ENCODE measurements around the gene PLTP. TPM values are rescaled to one million over a fixed set of nuclear protein-coding genes. Genes with fewer than 3 reads are reported as not detected.
A peak's percentile ranks its signal among the peaks of the same experiment; 100 is the strongest.

The PLTP gene
- total and polyA plus RNA-seq, 2 of the 13 experiments (the other 11 are each of a cell fraction or from before 2014, with no cell fraction given), result 16.9 to 28.6 TPM

- TF ChIP-seq ZNF839 (CRISPR knock-in tag; IDR thresholded peaks at IDR 0.05; ENCODE audit: borderline replicate concordance) (peak; percentile 57; the same call in 1 of the 2 replicates), ZNF329 (CRISPR knock-in tag; IDR thresholded peaks at IDR 0.05; ENCODE audit: low read depth) (no peak), KDM6A (CRISPR knock-in tag; IDR thresholded peaks at IDR 0.05; ENCODE audit: low read depth) (no peak), ATF7 (IDR thresholded peaks at IDR 0.05) (no peak), ATF7 (CRISPR knock-in tag; IDR thresholded peaks at IDR 0.05) (no peak; the same call in 1 of the 2 replicates), PHF20 (CRISPR knock-in tag; IDR thresholded peaks at IDR 0.05) (0 out of 2 replicates have a peak, but pooled peaks have one; percentile 29), AGO2 (optimal IDR thresholded peaks at IDR 0.05; ENCODE audit: low read depth, low read length) (no peak), MLXIP (CRISPR knock-in tag; IDR thresholded peaks at IDR 0.05; ENCODE audit: borderline replicate concordance) (no peak), ZNF83 (CRISPR knock-in tag; IDR thresholded peaks at IDR 0.05; ENCODE audit: borderline replicate concordance) (no peak; the same call in 1 of the 2 replicates), RFXANK (CRISPR knock-in tag; IDR thresholded peaks at IDR 0.05) (no peak), CEBPG (CRISPR knock-in tag; IDR thresholded peaks at IDR 0.05) (peak; percentile 39), ZNF33B (CRISPR knock-in tag; IDR thresholded peaks at IDR 0.05) (0 out of 2 replicates have a peak, but pooled peaks have one; percentile 72), ZNF282 (IDR thresholded peaks at IDR 0.05; ENCODE audit: partially characterized antibody) (no peak), HOXD1 (CRISPR knock-in tag; IDR thresholded peaks at IDR 0.05) (no peak; the same call in 1 of the 2 replicates), JUND (CRISPR knock-in tag; IDR thresholded peaks at IDR 0.05) (0 out of 2 replicates have a peak, but pooled peaks have one; percentile 32), HMG20B (CRISPR knock-in tag; conservative IDR thresholded peaks at IDR 0.05) (no peak; the same call in 1 of the 2 replicates)
- TF ChIP-seq, protein P1, sequence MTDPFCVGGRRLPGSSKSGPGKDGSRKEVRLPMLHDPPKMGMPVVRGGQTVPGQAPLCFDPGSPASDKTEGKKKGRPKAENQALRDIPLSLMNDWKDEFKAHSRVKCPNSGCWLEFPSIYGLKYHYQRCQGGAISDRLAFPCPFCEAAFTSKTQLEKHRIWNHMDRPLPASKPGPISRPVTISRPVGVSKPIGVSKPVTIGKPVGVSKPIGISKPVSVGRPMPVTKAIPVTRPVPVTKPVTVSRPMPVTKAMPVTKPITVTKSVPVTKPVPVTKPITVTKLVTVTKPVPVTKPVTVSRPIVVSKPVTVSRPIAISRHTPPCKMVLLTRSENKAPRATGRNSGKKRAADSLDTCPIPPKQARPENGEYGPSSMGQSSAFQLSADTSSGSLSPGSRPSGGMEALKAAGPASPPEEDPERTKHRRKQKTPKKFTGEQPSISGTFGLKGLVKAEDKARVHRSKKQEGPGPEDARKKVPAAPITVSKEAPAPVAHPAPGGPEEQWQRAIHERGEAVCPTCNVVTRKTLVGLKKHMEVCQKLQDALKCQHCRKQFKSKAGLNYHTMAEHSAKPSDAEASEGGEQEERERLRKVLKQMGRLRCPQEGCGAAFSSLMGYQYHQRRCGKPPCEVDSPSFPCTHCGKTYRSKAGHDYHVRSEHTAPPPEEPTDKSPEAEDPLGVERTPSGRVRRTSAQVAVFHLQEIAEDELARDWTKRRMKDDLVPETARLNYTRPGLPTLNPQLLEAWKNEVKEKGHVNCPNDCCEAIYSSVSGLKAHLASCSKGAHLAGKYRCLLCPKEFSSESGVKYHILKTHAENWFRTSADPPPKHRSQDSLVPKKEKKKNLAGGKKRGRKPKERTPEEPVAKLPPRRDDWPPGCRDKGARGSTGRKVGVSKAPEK (CRISPR knock-in tag; IDR thresholded peaks at IDR 0.05; ENCODE audit: borderline replicate concordance), result no peak
These were observed 21.5 kb upstream of the PLTP start (continued) for GRCh38 chr20:45933266-45934045.

Data from HepG2 (cell line).